ENCODE data around the gene NUP62.

The NUP62 gene

GRCh38 chr19:49866933-49867782, 62.1 kb downstream of the NUP62 start, which contains the start of gene PNKP:
TSS of gene PNKP (minus strand) at chr19:49867576. CDS start at chr19:49867204, 372 bp downstream.
- DNase-seq (ENCODE audit: low spot score) = peak; percentile 83

- DNase-seq (ENCODE audit: low spot score) = no peak
Measured at GRCh38 chr19:49864890-49865289, 64.4 kb downstream of the NUP62 start.

GRCh38 chr19:49863935-49864320, 65.4 kb downstream of the NUP62 start:
- no peak for DNase-seq (ENCODE audit: low spot score)

- DNase-seq (ENCODE audit: low spot score) = no peak
Measured at GRCh38 chr19:49863254-49863934, 65.9 kb downstream of the NUP62 start.

- DNase-seq (ENCODE audit: low spot score) = peak; percentile 79
Measured at GRCh38 chr19:49862391-49863253, 66.7 kb downstream of the NUP62 start.

- no peak for DNase-seq (ENCODE audit: low spot score)
Measured at GRCh38 chr19:49861541-49862378, 67.5 kb downstream of the NUP62 start.

- DNase-seq (ENCODE audit: low spot score) = peak; percentile 58
Measured at GRCh38 chr19:49861107-49861506, 68.2 kb downstream of the NUP62 start.

- DNase-seq (ENCODE audit: low spot score) = no peak
Measured at GRCh38 chr19:49860336-49861102, 68.8 kb downstream of the NUP62 start.

- DNase-seq (ENCODE audit: low spot score) = no peak
Measured at GRCh38 chr19:49859682-49860335, 69.5 kb downstream of the NUP62 start.

GRCh38 chr19:49858088-49858985, 71.0 kb downstream of the NUP62 start:
- no peak for DNase-seq (ENCODE audit: low spot score)

GRCh38 chr19:49857838-49858087, 71.5 kb downstream of the NUP62 start:
- no peak for DNase-seq (ENCODE audit: low spot score)

- DNase-seq (ENCODE audit: low spot score) = no peak
Measured at GRCh38 chr19:49857061-49857837, 72.1 kb downstream of the NUP62 start.
